Mesenchymal stem cell (in vitro differentiated cells and primary cell): Measurements from ENCODE around the gene C6orf136.

Experiments
- DNase-seq: peaks from one replicate; pipeline ENCODE4 v3.0.0-alpha.2; 2013
- H2AFZ ChIP-seq: one replicate; pipeline ENCODE4 v1.6.1; 2013; ENCODE audit warnings: low read depth, mild to moderate bottlenecking, control low read depth, inconsistent platforms, low read length, moderate library complexity
- H2AK5ac ChIP-seq: 2 replicates; pipeline ENCODE4 v1.6.1; 2013; ENCODE audit warnings: low read length, moderate library complexity, mild to moderate bottlenecking, inconsistent platforms; ENCODE audit not compliant: severe bottlenecking
- H2BK120ac ChIP-seq: one replicate; pipeline ENCODE4 v1.6.1; 2013; ENCODE audit warnings: low read depth, mild to moderate bottlenecking, inconsistent platforms, low read length, moderate library complexity
- H2BK12ac ChIP-seq, 2 experiments: one replicate each; pipeline ENCODE4 v1.6.1; 2013; ENCODE audit warnings: inconsistent platforms in 2 of 2, low read length in 2 of 2, mild to moderate bottlenecking in 2 of 2, moderate library complexity in 2 of 2, control low read depth in 1 of 2
- H2BK15ac ChIP-seq: one replicate; pipeline ENCODE4 v1.6.1; 2013; ENCODE audit warnings: mild to moderate bottlenecking, low read depth, inconsistent platforms; ENCODE audit not compliant: poor library complexity, severe bottlenecking
- H2BK5ac ChIP-seq: 2 replicates; pipeline ENCODE4 v1.6.1; 2013; ENCODE audit warnings: low read depth, mild to moderate bottlenecking, low read length, control low read depth, inconsistent platforms; ENCODE audit not compliant: poor library complexity, severe bottlenecking
- H3K14ac ChIP-seq, 2 experiments: one replicate each; pipeline ENCODE4 v1.6.1; 2013; ENCODE audit warnings: inconsistent platforms in 2 of 2, low read length in 2 of 2, control low read depth in 1 of 2, mild to moderate bottlenecking in 1 of 2, moderate library complexity in 1 of 2
- H3K18ac ChIP-seq, 2 experiments: one replicate each; pipeline ENCODE4 v1.6.1; 2013; ENCODE audit warnings: inconsistent platforms in 2 of 2, low read length in 2 of 2, control low read depth in 1 of 2, low read depth in 1 of 2, mild to moderate bottlenecking in 1 of 2
- H3K23ac ChIP-seq, 2 experiments: one replicate each; pipeline ENCODE4 v1.6.1; 2013; ENCODE audit warnings: inconsistent platforms in 2 of 2, low read length in 2 of 2, mild to moderate bottlenecking in 2 of 2, moderate library complexity in 2 of 2, control low read depth in 1 of 2
- H3K27ac ChIP-seq: 2 replicates; pipeline ENCODE4 v1.5.1; 2013; ENCODE audit warnings: mild to moderate bottlenecking, moderate library complexity, low read length, control low read depth, inconsistent platforms; ENCODE audit not compliant: poor library complexity, severe bottlenecking
- H3K27me3 ChIP-seq, 2 experiments: 2 replicates each; pipeline versions ENCODE4 v1.6.1 to v1.7.0; 2013; ENCODE audit warnings: low read length in 2 of 2, mild to moderate bottlenecking in 2 of 2, moderate library complexity in 2 of 2, control low read depth in 1 of 2, inconsistent platforms in 1 of 2; ENCODE audit not compliant: control insufficient read depth in 1 of 2, insufficient read depth in 1 of 2
- H3K36me3 ChIP-seq, 2 experiments: 2 replicates each; pipeline versions ENCODE4 v1.6.1 to v1.7.0; 2013; ENCODE audit warnings: low read length in 2 of 2, control low read depth in 1 of 2, inconsistent platforms in 1 of 2, low read depth in 1 of 2, mild to moderate bottlenecking in 1 of 2; ENCODE audit not compliant: insufficient read depth in 2 of 2, control insufficient read depth in 1 of 2
- H3K4ac ChIP-seq, 2 experiments: one replicate each; pipeline ENCODE4 v1.6.1; 2013; ENCODE audit warnings: inconsistent platforms in 2 of 2, low read length in 2 of 2, mild to moderate bottlenecking in 2 of 2, moderate library complexity in 2 of 2, control low read depth in 1 of 2, low read depth in 1 of 2
- H3K4me1 ChIP-seq: 2 replicates; pipeline ENCODE4 v1.6.1; 2013; ENCODE audit warnings: low read depth, low read length, control low read depth; ENCODE audit not compliant: control insufficient read depth, insufficient read depth
- H3K4me2 ChIP-seq: 2 replicates; pipeline ENCODE4 v1.6.1; 2013; ENCODE audit warnings: low read length, mild to moderate bottlenecking, inconsistent platforms; ENCODE audit not compliant: poor library complexity, severe bottlenecking
- H3K4me3 ChIP-seq, 2 experiments: 2 replicates each; pipeline versions ENCODE4 v1.5.1 to v1.7.0; 2013; ENCODE audit warnings: low read length in 2 of 2, mild to moderate bottlenecking in 2 of 2, control low read depth in 1 of 2, low read depth in 1 of 2; ENCODE audit not compliant: insufficient read depth in 1 of 2
- H3K79me1 ChIP-seq: replicated peaks from 2 replicates; pipeline ENCODE4 v1.6.1; 2013; ENCODE audit warnings: mild to moderate bottlenecking, control low read depth, low read length, inconsistent platforms; ENCODE audit not compliant: poor library complexity, severe bottlenecking
- H3K9ac ChIP-seq: 2 replicates; pipeline ENCODE4 v1.7.0; 2013; ENCODE audit warnings: mild to moderate bottlenecking, low read length, moderate library complexity
- H3K9me3 ChIP-seq: 2 replicates; pipeline ENCODE4 v1.7.0; 2013; ENCODE audit warnings: mild to moderate bottlenecking, low read length; ENCODE audit not compliant: control insufficient read depth
- H4K8ac ChIP-seq: one replicate; pipeline ENCODE4 v1.6.1; 2013; ENCODE audit warnings: inconsistent platforms, mild to moderate bottlenecking, low read length, moderate library complexity
- H4K91ac ChIP-seq: one replicate; pipeline ENCODE4 v1.6.1; 2013; ENCODE audit warnings: mild to moderate bottlenecking, low read length, inconsistent platforms
- WGBS: methylation state at CpG from one replicate; pipeline ENCODE4 v1.1.7; 2013; ENCODE audit warnings: mixed read lengths; 5-methylcytosine and 5-hydroxymethylcytosine counted together

The C6orf136 gene

GRCh38 chr6:30612213-30612612 is 34.7 kb upstream of the C6orf136 start:
- Histone ChIP-seq H2BK15ac (no peak overlapping the region), H3K23ac (no peak overlapping the region), H2AFZ (no peak overlapping the region), H3K4ac (no peak overlapping the region), H3K27ac (peak overlapping the region; percentile 97), H3K9ac (peak overlapping the region; percentile 100), H2AK5ac (no peak overlapping the region), H2BK5ac (no peak overlapping the region), H4K91ac (no peak overlapping the region), H3K4me2 (no peak overlapping the region), H2BK12ac (no peak overlapping the region), H4K8ac (no peak overlapping the region), H3K4me1 (peaks cover 7% of the 10 kb centered on the region), H3K14ac (no peak overlapping the region), H3K18ac (no peak overlapping the region), H3K27me3 (no peaks in the 10 kb centered on the region), H2BK120ac (no peak overlapping the region), H3K9me3 (no peaks in the 10 kb centered on the region), H3K79me1 (peaks cover 11% of the 10 kb centered on the region), H3K4me3 (no peak overlapping the region), H3K36me3 (peaks cover 9 to 55% of the 10 kb centered on the region in 2 experiments)
- no CpG with 5 or more reads among the region's 1 CpG for WGBS
- DNase-seq = peak; percentile 68

- Histone ChIP-seq H3K9me3 (no peaks in the 10 kb centered on the region), H3K79me1 (peaks cover 11% of the 10 kb centered on the region), H2AFZ (no peak overlapping the region), H2BK12ac (no peak overlapping the region), H2AK5ac (peak overlapping the region; percentile 78), H3K36me3 (peaks cover 9 to 50% of the 10 kb centered on the region in 2 experiments), H4K8ac (no peak overlapping the region), H3K4me1 (peaks cover 7% of the 10 kb centered on the region), H3K18ac (no peak overlapping the region), H3K4ac (no peak overlapping the region), H3K14ac (no peak overlapping the region), H2BK120ac (no peak overlapping the region), H2BK5ac (no peak overlapping the region), H3K4me3 (no peak overlapping the region), H3K23ac (no peak overlapping the region), H3K27ac (peak overlapping the region; percentile 97), H3K27me3 (no peaks in the 10 kb centered on the region), H3K4me2 (no peak overlapping the region), H4K91ac (no peak overlapping the region), H2BK15ac (no peak overlapping the region), H3K9ac (peak overlapping the region; percentile 100)
- 83% methylated on average over 5 of the region's 6 CpGs for WGBS
- DNase-seq = peak; percentile 57
Measured at GRCh38 chr6:30612687-30613248, 34.2 kb upstream of the C6orf136 start.

- no peak overlapping the region for H3K14ac ChIP-seq
- H3K4me2 ChIP-seq = no peak overlapping the region
- H3K18ac ChIP-seq = no peak overlapping the region
- no peak overlapping the region for H3K4ac ChIP-seq
- peak; percentile 36 for DNase-seq
- H2BK12ac ChIP-seq = no peak overlapping the region
- H3K9me3 ChIP-seq = no peaks in the 10 kb centered on the region
- peak overlapping the region; percentile 100 for H3K9ac ChIP-seq
- no peak overlapping the region for H2BK120ac ChIP-seq
- H2AK5ac ChIP-seq = no peak overlapping the region
- no peak overlapping the region for H4K8ac ChIP-seq
- H3K4me3 ChIP-seq = peak overlapping the region in 1 of 2 experiments; percentile 97
- peaks cover 9% of the 10 kb centered on the region for H3K79me1 ChIP-seq
- H3K36me3 ChIP-seq = peaks cover 9 to 43% of the 10 kb centered on the region in 2 experiments
- H3K4me1 ChIP-seq = peaks cover 7% of the 10 kb centered on the region
- no peak overlapping the region for H4K91ac ChIP-seq
- H3K27ac ChIP-seq = peak overlapping the region; percentile 97
- no peak overlapping the region for H2BK5ac ChIP-seq
- no peak overlapping the region for H2AFZ ChIP-seq
- no peak overlapping the region for H3K23ac ChIP-seq
- H3K27me3 ChIP-seq = no peaks in the 10 kb centered on the region
- no peak overlapping the region for H2BK15ac ChIP-seq
Measured at GRCh38 chr6:30613251-30614043, 33.5 kb upstream of the C6orf136 start.

- WGBS = 76% methylated on average over 7 of the region's 8 CpGs
Measured at GRCh38 chr6:30614044-30614842, 32.7 kb upstream of the C6orf136 start.

More at GRCh38 chr6:30614044-30614842, 32.7 kb upstream of the C6orf136 start:
- peak overlapping the region in 1 of 2 experiments; percentile 73 for H3K18ac ChIP-seq
- peak overlapping the region in 1 of 2 experiments; percentile 97 for H3K4me3 ChIP-seq
- H4K8ac ChIP-seq = peak overlapping the region; percentile 36
- H2AK5ac ChIP-seq = peak overlapping the region; percentile 74
- H3K14ac ChIP-seq = no peak overlapping the region
- H3K27me3 ChIP-seq = no peaks in the 10 kb centered on the region
- H3K4ac ChIP-seq = no peak overlapping the region
- H3K9ac ChIP-seq = peak overlapping the region; percentile 100
- H2BK15ac ChIP-seq = no peak overlapping the region
- no peak overlapping the region for H2BK120ac ChIP-seq
- peak overlapping the region; percentile 72 for H3K4me2 ChIP-seq
- H3K27ac ChIP-seq = peak overlapping the region; percentile 97
- H2BK5ac ChIP-seq = peak overlapping the region; percentile 63
- no peak for DNase-seq
- H3K79me1 ChIP-seq = peaks cover 1% of the 10 kb centered on the region
- peaks cover 4 to 37% of the 10 kb centered on the region in 2 experiments for H3K36me3 ChIP-seq
- H4K91ac ChIP-seq = no peak overlapping the region
- no peak overlapping the region for H2BK12ac ChIP-seq
- no peaks in the 10 kb centered on the region for H3K9me3 ChIP-seq
- peaks cover 7% of the 10 kb centered on the region for H3K4me1 ChIP-seq
- H3K23ac ChIP-seq = no peak overlapping the region
- no peak overlapping the region for H2AFZ ChIP-seq
